Panc1 (cell line): ENCODE results near the gene MAEA. TPM values are rescaled to one million over a fixed set of nuclear protein-coding genes. Genes with fewer than 3 reads are reported as not detected.

Experiments used
- ATAC-seq: fragments of 200-7000 bp; cut with Tn5 transposase; 2 replicates; pipeline ENCODE4 v1.9.1; 2020; ENCODE audit warnings: mild to moderate bottlenecking, moderate library complexity
- BruUV-seq: library from RNA; stranded (reverse); fragments of 400-500 nt; replicated peaks from 2 replicates; lab custom pipeline; 2021; lab: Mats Ljungman, UMichigan
- CTCF ChIA-PET: fragments of 300-600 bp; sonication (Branson Sonifier 250); formaldehyde crosslinking; loops from one replicate; lab custom pipeline; 2022; ENCODE audit warnings: antibody characterized with exemption; lab: Charles Lee
- POLR2A ChIA-PET: fragments of 300-600 bp; sonication (Branson Sonifier 250); formaldehyde crosslinking; loops from one replicate; lab custom pipeline; 2022; ENCODE audit warnings: antibody characterized with exemption; lab: Charles Lee
- DNase-seq: peaks from one replicate; pipeline ENCODE4 v3.0.0-alpha.2; 2010; ENCODE audit warnings: low read depth, low spot score
- H3K27ac ChIP-seq: 2 replicates; pipeline ENCODE4 v1.5.1; 2011; ENCODE audit warnings: mild to moderate bottlenecking, low read length, inconsistent platforms
- H3K27me3 ChIP-seq: fragments of 200-500 bp; sonication (Bioruptor generic); 2 replicates; pipeline ENCODE4 v1.6.0; 2014; ENCODE audit warnings: low read length, inconsistent platforms; ENCODE audit not compliant: control insufficient read depth, insufficient read depth
- H3K36me3 ChIP-seq: fragments of 200-500 bp; sonication (Bioruptor generic); 2 replicates; pipeline ENCODE4 v1.5.1; 2014; ENCODE audit warnings: inconsistent platforms, mild to moderate bottlenecking, low read length, moderate library complexity; ENCODE audit not compliant: control insufficient read depth, insufficient read depth
- H3K4me1 ChIP-seq: 2 replicates; pipeline ENCODE4 v1.5.1; 2011; ENCODE audit warnings: inconsistent platforms, mild to moderate bottlenecking, low read length, moderate library complexity; ENCODE audit not compliant: control insufficient read depth, insufficient read depth
- H3K4me3 ChIP-seq, 2 experiments: 2 replicates each; pipeline ENCODE4 v1.5.1; 2011 to 2012; ENCODE audit warnings: low read depth in 2 of 2, low read length in 2 of 2, mild to moderate bottlenecking in 2 of 2, inconsistent platforms in 1 of 2, moderate library complexity in 1 of 2
- H3K9me3 ChIP-seq: fragments of 200-500 bp; sonication (Bioruptor generic); 2 replicates; pipeline ENCODE4 v1.5.1; 2014; ENCODE audit warnings: low read depth, mild to moderate bottlenecking, inconsistent platforms, low read length, moderate library complexity; ENCODE audit not compliant: control insufficient read depth, insufficient read depth
- POLR2AphosphoS5 ChIP-seq: IDR thresholded peaks from 2 replicates; pipeline ENCODE4 v1.6.1; 2012; ENCODE audit warnings: mild to moderate bottlenecking, low read depth, low read length, moderate library complexity
- SIN3A ChIP-seq: IDR thresholded peaks from 2 replicates; pipeline ENCODE4 v1.6.1; 2012; ENCODE audit warnings: low read depth, mild to moderate bottlenecking, low read length, moderate library complexity, borderline replicate concordance; ENCODE audit not compliant: insufficient read depth
- in situ Hi-C: cut with HindIII; loops from 2 replicates; pipeline ENCODE4 v1.10.0; 2016; ENCODE audit warnings: low sequenced_read_pairs, low pct_unique_long_range_greater_than_20kb
- intact Hi-C: fragments of 100-400 bp; cut with micrococcal nuclease; formaldehyde crosslinking; loops from one replicate; pipeline ENCODE4 v1.10.0; 2022; ENCODE audit not compliant: unreplicated experiment
- total RNA-seq: library from RNA; stranded (reverse); gene quantifications from one replicate; pipeline ENCODE4 v1.2.1, GENCODE V29; 2021; ENCODE audit not compliant: unreplicated experiment
- TF ChIP-seq, protein P1 (sequence below), 2 experiments: IDR thresholded peaks; 2 replicates each; pipeline ENCODE4 v1.6.1; 2011 to 2012; ENCODE audit warnings: low read depth in 2 of 2, control low read depth in 1 of 2, low read length in 1 of 2, mild to moderate bottlenecking in 1 of 2, moderate library complexity in 1 of 2; ENCODE audit not compliant: insufficient read depth in 1 of 2
- TF ChIP-seq, protein P2 (sequence below): fragments of 450-650 bp; IDR thresholded peaks from 2 replicates; pipeline ENCODE4 v1.5.1; 2017; ENCODE audit warnings: mild to moderate bottlenecking

Gene MAEA
- total RNA-seq, 1 experiment from 2014 or later = 62.3 TPM

DNA sequence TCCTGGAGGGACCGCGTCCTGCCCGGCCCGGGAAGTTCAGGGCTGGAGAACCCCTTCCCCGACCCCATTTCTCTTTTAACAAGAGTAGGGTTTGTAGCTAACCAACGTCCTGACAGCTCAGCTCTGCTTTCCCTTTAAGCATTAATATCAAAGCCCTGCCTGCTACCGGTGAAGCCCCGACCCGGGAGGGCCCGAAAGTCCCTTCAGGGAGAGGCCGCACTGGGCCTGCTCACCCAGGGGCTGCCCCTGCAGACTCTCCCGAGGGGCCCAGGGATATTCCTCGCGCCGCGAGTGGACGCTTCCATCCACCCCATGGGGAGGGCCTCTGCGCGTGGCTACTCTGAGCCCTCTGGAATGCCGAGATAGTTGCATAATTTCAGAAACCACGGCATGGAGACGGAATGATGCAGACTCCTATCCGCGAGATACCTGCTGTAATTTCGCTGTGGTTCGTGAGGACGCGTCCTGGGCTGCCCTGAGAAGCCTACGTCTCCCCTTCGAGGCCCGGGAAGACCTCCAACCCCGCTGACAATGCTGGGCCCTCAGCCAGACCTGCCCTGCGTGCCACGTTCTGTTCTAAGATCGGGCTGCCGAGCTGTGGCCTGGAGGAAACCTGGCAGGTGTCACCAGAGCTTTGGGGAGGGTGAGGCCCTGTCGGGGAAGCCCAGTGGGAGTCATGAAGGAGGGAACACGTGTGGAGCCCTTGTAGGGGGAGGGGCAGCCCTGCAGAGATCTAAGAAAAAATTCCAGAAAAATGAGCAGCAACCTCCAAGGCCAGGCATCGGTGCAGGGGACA, 39.8 kb upstream of the MAEA start:
- ChIA-PET CTCF (no interaction called here), POLR2A (no interaction called here)
- Histone ChIP-seq H3K4me1 (peaks cover 13% of the 10 kb centered on the region), H3K27me3 (no peaks in the 10 kb centered on the region), H3K9me3 (peaks cover 10% of the 10 kb centered on the region; the same call in 1 of the 2 replicates), H3K27ac (peak overlapping the region; percentile 85), H3K36me3 (peaks cover 2% of the 10 kb centered on the region; the same call in 1 of the 2 replicates), H3K4me3 (peak overlapping the region; percentile 43 to 48)
- DNase-seq = no peak
- no peak for ATAC-seq
- TF ChIP-seq POLR2AphosphoS5 = no peak
- TF ChIP-seq, protein P1, sequence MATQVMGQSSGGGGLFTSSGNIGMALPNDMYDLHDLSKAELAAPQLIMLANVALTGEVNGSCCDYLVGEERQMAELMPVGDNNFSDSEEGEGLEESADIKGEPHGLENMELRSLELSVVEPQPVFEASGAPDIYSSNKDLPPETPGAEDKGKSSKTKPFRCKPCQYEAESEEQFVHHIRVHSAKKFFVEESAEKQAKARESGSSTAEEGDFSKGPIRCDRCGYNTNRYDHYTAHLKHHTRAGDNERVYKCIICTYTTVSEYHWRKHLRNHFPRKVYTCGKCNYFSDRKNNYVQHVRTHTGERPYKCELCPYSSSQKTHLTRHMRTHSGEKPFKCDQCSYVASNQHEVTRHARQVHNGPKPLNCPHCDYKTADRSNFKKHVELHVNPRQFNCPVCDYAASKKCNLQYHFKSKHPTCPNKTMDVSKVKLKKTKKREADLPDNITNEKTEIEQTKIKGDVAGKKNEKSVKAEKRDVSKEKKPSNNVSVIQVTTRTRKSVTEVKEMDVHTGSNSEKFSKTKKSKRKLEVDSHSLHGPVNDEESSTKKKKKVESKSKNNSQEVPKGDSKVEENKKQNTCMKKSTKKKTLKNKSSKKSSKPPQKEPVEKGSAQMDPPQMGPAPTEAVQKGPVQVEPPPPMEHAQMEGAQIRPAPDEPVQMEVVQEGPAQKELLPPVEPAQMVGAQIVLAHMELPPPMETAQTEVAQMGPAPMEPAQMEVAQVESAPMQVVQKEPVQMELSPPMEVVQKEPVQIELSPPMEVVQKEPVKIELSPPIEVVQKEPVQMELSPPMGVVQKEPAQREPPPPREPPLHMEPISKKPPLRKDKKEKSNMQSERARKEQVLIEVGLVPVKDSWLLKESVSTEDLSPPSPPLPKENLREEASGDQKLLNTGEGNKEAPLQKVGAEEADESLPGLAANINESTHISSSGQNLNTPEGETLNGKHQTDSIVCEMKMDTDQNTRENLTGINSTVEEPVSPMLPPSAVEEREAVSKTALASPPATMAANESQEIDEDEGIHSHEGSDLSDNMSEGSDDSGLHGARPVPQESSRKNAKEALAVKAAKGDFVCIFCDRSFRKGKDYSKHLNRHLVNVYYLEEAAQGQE (IDR thresholded peaks at IDR 0.05; ENCODE audit: insufficient read depth in 1 of 2, low read depth in 2 of 2, low read length in 1 of 2) = no peak
- TF ChIP-seq SIN3A = no peak
- no TSS peak for BruUV-seq
- intact Hi-C loops = no loop called here
- in situ Hi-C loops = no loop called here

DNA sequence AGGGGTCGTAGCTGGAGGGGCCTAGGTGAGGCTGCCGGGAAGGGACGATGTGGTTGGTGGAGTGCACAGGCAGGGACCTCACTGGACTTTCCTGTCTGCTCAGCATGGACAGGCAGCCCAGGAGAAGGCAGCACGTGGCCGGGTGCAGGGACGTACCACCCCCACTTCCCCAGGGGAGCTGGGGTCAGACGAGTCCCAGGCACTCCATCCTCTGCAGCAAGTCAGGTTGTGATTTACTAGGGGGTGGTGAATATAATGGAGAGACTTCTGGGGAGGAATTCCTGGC, 39.2 kb upstream of the MAEA start:
- no peak overlapping the region for H3K4me3 ChIP-seq
- CTCF ChIA-PET = no interaction called here
- ATAC-seq = no peak
- BruUV-seq = no TSS peak
- intact Hi-C loops (no loop called here), in situ Hi-C loops (no loop called here)
- peaks cover 2% of the 10 kb centered on the region; the same call in 1 of the 2 replicates for H3K36me3 ChIP-seq
- H3K27me3 ChIP-seq = no peaks in the 10 kb centered on the region
- H3K9me3 ChIP-seq = peaks cover 10% of the 10 kb centered on the region; the same call in 1 of the 2 replicates
- POLR2A ChIA-PET = no interaction called here
- peaks cover 13% of the 10 kb centered on the region for H3K4me1 ChIP-seq
- H3K27ac ChIP-seq = no peak overlapping the region
- TF ChIP-seq, protein P2, sequence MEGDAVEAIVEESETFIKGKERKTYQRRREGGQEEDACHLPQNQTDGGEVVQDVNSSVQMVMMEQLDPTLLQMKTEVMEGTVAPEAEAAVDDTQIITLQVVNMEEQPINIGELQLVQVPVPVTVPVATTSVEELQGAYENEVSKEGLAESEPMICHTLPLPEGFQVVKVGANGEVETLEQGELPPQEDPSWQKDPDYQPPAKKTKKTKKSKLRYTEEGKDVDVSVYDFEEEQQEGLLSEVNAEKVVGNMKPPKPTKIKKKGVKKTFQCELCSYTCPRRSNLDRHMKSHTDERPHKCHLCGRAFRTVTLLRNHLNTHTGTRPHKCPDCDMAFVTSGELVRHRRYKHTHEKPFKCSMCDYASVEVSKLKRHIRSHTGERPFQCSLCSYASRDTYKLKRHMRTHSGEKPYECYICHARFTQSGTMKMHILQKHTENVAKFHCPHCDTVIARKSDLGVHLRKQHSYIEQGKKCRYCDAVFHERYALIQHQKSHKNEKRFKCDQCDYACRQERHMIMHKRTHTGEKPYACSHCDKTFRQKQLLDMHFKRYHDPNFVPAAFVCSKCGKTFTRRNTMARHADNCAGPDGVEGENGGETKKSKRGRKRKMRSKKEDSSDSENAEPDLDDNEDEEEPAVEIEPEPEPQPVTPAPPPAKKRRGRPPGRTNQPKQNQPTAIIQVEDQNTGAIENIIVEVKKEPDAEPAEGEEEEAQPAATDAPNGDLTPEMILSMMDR = no peak
- TF ChIP-seq, protein P1 (IDR thresholded peaks at IDR 0.05; ENCODE audit: insufficient read depth in 1 of 2, low read depth in 2 of 2, low read length in 1 of 2) = no peak
- DNase-seq = no peak
